ENCODE data around the gene EYA3.

EYA3 gene

GRCh38 chr1:27967106-27967883 lies 121.1 kb downstream of the EYA3 start:
- no peak for DNase-seq

GRCh38 chr1:27966402-27967105 lies 121.9 kb downstream of the EYA3 start:
- DNase-seq: no peak

DNA sequence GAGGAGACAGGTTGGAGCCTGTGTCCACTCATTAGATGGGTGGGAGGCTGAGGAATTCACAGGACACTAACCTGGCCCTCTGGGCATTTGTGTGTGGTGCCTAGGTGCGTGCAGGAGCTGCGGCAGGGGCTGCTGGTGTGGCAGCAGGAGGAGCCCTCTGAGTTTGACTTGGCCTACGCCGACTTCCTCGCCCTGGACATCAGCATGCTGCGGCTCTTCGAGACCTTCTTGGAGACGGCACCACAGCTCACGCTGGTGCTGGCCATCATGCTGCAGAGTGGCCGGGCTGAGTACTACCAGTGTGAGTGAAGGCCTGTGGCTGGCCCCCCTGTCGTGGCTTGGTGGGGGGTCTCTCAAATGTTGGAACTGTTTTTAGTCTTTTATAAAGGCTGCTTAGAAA lies 125.0 kb downstream of the EYA3 start:
- DNase-seq: no peak

GRCh38 chr1:27961646-27962221 lies 126.7 kb downstream of the EYA3 start:
- DNase-seq: no peak

GRCh38 chr1:27960762-27961645 lies 127.4 kb downstream of the EYA3 start:
- no peak for DNase-seq

DNA sequence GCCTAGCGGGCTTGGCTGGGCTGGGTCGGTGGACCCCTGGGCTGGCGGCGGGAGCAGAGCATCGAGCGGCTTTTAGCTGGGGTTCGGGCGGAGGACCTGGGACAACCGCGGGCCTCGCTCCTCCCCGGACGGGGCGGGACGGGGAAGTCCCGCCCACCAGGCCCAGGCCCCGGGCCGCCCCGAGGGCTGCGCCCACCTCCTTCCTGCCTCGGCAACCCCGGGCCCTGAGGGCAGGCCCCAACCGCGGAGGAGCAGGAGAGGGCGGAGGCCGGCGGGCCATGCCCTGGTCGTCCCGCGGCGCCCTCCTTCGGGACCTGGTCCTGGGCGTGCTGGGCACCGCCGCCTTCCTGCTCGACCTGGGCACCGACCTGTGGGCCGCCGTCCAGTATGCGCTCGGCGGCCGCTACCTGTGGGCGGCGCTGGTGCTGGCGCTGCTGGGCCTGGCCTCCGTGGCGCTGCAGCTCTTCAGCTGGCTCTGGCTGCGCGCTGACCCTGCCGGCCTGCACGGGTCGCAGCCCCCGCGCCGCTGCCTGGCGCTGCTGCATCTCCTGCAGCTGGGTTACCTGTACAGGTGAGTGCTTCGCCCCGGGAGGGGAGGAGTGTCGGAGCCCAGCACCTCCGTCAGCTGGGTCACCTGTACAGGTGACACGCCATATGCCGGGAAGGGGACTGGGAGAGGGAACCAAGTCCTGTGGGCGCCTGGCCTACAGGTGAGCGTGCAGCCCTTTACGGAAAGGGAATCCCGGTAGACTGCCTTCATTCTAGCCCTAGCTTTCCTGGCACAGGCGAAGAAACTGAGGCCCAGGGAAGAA lies 128.4 kb downstream of the EYA3 start, which contains the start of gene XKR8:
XKR8 (plus strand) TSS at position 182 of the 812 bp plus-strand sequence; CDS start at position 279, 97 bp downstream.
- peak; percentile 85 for DNase-seq

DNA sequence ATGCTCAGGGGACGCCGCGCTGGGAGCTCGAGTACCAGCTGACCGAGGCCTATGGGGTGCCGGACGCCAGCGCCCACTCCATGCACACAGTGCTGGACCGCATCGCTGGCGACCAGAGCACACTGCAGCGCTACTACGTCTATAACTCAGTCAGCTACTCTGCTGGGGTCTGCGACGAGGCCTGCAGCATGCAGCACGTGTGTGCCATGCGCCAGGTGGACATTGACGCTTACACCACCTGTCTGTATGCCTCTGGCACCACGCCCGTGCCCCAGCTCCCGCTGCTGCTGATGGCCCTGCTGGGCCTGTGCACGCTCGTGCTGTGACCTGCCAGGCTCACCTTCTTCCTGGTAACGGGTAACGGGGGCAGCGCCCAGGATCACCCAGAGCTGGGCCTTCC lies 129.9 kb downstream of the EYA3 start:
- no peak for DNase-seq

GRCh38 chr1:27957655-27958054 lies 130.8 kb downstream of the EYA3 start:
- DNase-seq: no peak

DNA sequence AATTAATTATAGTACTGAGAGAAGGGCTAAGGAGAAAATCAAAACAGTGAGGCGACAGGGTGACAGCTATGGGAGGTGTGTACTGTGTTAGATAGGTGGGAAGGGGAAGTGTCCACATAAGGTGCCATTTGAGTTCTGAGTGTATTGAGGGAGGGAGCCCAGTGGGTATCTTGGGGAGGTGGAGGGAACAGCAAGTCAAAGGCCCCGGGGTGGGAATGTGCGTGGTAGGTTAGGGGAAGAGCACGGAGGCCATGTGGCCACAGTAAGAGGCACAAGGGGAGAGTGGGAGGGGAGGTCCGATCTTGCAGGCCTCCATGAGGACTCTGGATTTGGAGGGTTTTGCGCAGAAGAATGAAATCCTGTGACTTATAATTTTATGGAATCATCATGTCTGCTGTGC lies 131.6 kb downstream of the EYA3 start:
- DNase-seq: no peak

GRCh38 chr1:27955076-27955475 lies 133.3 kb downstream of the EYA3 start:
- no peak for DNase-seq

DNA sequence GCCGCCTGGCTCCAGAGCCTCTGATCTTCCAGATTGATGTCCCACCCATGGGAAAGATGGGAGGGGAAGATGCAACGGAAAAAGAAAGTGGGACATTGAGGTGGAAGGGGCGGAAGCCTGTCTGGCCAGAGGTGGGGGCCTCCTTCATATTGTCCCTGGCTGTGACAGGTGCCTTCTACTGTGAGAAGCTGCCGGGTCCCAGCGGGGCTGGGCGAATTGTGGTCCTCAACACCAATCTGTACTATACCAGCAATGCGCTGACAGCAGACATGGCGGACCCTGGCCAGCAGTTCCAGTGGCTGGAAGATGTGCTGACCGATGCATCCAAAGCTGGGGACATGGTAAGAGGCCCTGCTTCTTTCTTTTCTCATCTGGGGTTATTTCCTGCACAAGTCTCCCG lies 134.2 kb downstream of the EYA3 start:
- no peak for DNase-seq

DNA sequence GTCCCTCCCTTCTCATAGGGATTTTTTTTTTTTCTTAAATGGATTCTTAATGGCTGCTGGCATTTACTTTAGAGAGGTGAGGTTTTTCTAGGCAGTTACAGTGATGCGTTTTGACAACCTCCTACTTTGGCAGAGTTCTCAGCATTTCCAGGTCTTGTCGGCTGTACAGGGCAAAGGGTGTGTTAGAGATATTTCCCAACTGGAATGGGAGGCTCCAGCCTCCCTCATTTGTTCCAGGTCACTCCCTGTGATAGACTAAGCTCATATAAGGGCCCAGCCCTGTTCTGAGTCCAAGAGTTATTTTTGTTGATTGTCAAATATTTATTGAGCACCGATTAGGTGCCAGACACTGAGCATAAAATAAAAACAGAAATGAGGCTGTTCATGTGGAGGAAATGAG lies 136.3 kb downstream of the EYA3 start:
- no peak for DNase-seq

GRCh38 chr1:27951396-27951795 lies 137.0 kb downstream of the EYA3 start:
- no peak for DNase-seq

DNA sequence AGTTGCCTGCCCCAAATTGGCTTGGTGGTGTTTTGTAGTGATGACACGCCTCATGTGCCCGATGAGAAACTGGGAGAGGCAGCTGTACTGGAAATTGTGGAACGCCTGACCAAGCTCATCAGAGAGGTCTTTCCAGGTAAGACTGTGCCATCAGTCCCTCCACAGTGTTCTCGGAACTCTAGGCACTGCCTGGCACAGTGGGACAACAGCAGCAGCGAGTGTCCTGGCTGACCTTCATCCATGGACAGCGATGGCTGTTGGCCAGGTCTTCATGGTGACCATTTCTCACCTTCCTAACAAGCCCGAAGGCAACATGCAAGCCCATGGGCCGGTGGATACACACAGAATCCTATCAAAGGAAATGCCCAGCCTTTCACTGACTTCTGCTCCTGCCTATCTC lies 139.4 kb downstream of the EYA3 start:
- no peak for DNase-seq

DNA sequence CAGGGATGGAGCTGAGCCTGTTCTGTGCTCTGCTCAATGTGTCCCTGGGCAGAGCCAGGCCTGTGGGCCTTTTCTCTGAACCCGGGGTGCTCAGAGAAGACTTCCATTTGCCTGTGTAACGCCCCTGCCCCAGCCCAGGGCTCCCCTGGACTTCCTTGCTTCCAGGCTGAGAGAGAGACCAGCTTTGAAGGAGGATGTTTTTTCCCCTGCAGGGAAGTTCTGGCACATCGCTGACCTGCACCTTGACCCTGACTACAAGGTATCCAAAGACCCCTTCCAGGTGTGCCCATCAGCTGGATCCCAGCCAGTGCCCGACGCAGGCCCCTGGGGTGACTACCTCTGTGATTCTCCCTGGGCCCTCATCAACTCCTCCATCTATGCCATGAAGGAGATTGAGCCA lies 143.4 kb downstream of the EYA3 start:
- no peak for DNase-seq

DNA sequence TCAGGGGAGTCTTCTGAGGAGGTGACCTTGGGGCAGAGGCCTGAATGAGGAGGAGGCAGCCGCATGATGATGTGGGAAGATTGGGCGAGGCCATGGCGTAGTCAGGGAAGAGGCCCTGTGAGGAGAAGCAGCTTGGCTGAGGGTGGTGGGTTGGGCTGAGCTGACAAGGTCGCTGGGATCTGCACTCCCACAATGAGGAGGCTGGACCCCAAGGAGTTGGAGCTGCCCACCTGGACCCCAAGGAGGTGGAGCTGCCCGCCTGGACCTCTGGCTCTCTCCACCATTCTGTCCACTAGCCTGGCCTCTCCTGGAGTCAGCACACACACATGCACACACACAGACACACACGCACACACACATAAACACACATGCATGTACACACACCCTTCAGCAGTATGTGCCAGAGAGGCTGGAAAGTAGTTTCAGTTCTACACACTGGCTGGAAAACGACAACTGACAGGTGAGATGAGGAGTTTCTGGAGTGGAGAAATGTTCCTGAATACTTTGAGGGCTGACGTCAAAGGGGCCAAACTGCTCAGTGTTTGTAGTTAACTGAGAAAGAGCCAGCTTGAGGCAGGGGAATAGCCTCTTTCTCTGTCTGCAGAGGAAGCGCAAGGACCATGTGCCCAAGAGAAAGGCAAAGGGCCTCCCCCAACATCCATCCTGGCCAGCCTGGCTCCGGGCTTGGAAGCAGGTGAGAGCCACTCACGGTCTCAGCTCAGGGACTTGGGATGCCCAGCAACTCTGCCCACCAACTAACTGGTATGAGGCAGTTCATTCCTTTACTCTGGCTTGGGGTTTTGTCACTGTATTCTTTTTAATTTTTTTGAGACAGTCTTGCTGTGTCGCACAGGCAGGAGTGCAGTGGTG lies 146.5 kb downstream of the EYA3 start:
- DNase-seq: no peak

DNA sequence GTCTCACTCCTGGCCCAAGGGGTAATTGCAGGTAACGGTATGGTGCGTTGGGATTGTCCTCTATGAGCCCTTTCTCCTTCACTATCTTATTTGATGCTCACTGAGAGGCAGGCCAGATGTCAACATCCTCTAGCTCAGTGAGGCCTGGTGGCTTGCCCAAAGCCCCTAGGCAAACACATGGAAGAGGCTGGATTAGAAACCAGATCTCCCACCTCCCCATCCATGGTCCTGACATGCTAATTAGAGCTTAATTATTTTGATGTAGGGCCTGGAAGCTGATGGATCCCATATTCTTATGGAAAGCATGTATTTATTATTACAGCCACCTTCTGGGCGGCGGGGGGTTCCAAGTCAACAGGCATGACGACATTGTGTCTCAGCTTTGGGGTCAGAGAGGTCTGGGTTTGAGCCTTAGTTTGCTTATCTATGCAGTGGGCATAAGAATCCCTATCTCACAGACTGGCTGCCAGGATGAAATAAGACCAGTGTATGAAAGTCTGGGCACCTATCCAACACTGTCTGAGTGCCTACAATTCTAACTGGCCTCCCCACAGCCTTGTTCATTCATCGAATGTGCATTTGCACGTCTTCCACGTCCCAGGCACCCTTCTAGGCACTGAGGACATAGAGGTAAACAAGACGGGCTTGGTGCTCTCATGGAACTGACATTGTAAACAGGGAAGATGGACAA lies 147.4 kb downstream of the EYA3 start:
- no peak for DNase-seq

GRCh38 chr1:27940297-27940696 lies 148.1 kb downstream of the EYA3 start:
- peak; percentile 82 for DNase-seq

DNA sequence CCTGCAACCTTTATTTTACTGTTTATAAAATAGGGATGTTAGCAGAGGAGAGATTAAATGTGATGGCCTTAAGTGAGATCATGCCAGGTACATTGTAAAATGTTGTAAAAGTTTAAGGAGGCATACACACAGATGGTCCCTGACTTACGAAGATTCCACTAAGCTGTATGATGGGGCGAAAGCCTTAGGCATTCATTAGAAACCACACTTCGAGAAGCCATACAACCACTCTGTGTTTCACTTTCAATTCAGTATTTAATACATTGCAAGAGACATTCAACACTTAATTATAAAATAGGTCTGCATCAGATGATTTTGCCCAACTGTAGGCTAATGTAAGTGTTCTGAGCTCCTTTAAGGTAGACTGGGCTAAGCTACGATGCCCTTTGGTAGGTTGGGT lies 149.9 kb downstream of the EYA3 start:
- DNase-seq: no peak

- no peak for DNase-seq
Measured at GRCh38 chr1:27937524-27937836, 150.9 kb downstream of the EYA3 start.

DNA sequence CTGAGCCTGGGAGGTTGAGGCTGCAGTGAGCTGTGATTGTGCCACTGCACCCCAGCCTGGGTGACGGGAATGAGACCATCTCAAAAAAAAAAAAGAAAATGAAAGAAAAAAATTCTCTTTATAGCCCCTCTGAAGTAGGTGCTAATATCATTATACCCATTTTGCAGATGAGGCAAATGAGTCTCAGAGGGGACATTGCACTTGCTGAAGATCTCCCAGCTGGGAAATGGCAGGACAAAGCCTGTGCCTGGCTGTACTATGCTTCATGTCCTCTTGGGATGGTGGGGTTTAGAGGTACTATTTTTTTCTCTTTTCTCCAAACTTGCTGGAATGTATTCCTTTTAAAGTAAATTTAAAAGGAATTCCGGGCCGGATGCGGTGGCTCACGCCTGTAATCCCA lies 152.0 kb downstream of the EYA3 start:
- no peak for DNase-seq
